ENCODE data around the gene GPALPP1.
"Not testable (repeated sequence)": the region's sequence is repeated elsewhere in the genome, so short reads cannot be mapped to it uniquely, and the experiment has no call there.

GPALPP1 gene

GRCh38 chr13:45063889-45064288 is 74.6 kb downstream of the GPALPP1 start:
- peaks cover 38% of the 10 kb centered on the region for H3K27me3 Mint-ChIP-seq (ENCODE audit: low read depth)
- not testable (repeated sequence) for H3K9me3 Mint-ChIP-seq

GRCh38 chr13:45064889-45065288 is 75.6 kb downstream of the GPALPP1 start:
- H3K9me3 Mint-ChIP-seq, result no peaks in the 10 kb centered on the region
- H3K4me1 Mint-ChIP-seq (ENCODE audit: low read depth), result peaks cover 2% of the 10 kb centered on the region
- H3K27ac Mint-ChIP-seq, result no peak overlapping the region
- H3K36me3 Mint-ChIP-seq (ENCODE audit: low read depth), result no peaks in the 10 kb centered on the region
- H3K27me3 Mint-ChIP-seq (ENCODE audit: low read depth), result peaks cover 37% of the 10 kb centered on the region
- no peak overlapping the region for H3K4me3 Mint-ChIP-seq

More at GRCh38 chr13:45063889-45064288, 74.6 kb downstream of the GPALPP1 start:
- not testable (repeated sequence) for H3K4me3 Mint-ChIP-seq; H3K27ac Mint-ChIP-seq; H3K4me1 Mint-ChIP-seq (ENCODE audit: low read depth); H3K36me3 Mint-ChIP-seq (ENCODE audit: low read depth)

DNA sequence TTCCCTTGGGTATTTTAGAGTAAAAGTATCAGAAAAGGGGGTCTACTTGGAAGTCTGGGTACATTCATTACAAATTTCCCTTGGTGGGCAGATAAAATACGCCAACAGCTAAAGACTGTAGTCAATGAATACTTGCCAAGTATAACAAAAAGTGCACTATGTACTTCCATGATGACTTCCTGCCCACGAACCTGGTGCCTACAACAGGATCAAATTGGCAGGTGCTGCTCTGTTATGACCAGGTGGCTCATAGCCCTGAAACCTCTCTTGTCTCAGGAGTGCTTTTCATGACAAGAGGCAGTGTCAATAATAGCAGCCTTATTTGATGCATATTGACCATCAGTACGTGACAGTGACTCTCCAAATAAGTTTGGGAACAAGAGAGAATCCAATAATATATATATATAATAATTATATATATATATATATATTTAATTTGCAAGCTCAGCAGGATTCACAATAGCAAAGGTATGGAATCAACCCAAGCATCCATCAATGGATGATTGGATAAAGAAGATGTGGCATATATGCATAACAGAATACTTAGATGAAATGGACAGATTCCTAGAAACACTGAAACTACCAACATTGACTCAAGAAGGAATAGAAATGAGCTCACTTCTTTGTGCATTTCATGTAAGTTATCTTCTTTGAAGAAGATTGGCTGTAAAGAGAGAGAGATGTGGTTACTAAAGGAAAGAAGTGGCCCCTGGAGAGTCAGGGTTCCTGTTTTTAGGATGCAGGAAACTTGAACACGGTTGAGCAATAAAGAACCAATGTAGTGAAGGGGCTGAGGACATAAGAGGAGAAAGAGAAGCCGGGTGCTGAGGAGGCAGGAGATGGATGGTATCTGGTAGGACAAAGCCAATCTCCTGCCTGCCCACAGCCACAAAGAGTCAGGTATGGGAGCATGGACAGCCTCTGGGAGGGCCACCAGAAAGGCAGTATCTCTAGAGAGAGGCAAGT is 79.0 kb downstream of the GPALPP1 start:
- Mint-ChIP-seq H3K4me1 (ENCODE audit: low read depth) (peaks cover 2% of the 10 kb centered on the region), H3K36me3 (ENCODE audit: low read depth) (no peaks in the 10 kb centered on the region), H3K27me3 (ENCODE audit: low read depth) (peaks cover 32% of the 10 kb centered on the region), H3K27ac (no peak overlapping the region), H3K9me3 (no peaks in the 10 kb centered on the region), H3K4me3 (no peak overlapping the region)

DNA sequence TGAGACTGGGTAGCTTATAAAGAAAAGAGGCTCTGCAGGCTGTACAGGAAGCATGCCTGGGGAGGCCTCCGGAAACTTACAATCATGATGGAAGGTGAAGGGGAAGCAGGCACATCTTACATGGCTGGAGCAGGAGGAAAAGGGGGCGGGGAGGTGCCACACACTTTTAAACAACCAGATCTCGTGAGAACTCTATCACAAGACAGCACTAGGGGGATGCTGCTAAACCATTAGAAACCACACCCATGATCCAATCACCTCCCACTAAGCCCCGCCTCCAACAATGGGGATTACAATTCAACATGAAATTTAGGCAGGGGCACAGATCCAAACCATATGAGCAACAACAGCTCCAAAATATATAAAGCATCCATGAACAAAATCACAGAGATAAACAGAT is 84.5 kb downstream of the GPALPP1 start:
- Mint-ChIP-seq H3K4me3 (no peak overlapping the region), H3K27ac (no peak overlapping the region), H3K4me1 (ENCODE audit: low read depth) (peaks cover under 1% of the 10 kb centered on the region), H3K27me3 (ENCODE audit: low read depth) (peaks cover 12% of the 10 kb centered on the region), H3K9me3 (no peaks in the 10 kb centered on the region), H3K36me3 (ENCODE audit: low read depth) (no peaks in the 10 kb centered on the region)

DNA sequence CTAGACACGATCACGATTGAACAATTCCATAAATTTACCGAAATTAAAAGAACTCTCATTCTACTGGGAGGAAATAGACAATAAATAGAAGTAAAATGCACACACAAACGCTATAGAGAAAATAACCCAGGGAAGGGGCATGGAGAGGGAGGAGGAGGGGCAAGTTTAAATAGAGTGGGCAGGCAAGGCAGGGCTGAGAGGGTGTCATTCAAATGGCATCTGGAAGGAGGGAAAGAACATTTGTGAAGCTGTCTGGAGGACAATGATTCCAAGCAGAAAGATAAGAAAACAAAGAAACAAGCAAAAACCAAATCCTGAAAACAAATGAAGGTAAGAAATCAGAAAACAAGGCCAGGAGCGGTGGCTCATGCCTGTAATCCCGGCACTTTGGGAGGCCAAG is 85.4 kb downstream of the GPALPP1 start:
- Mint-ChIP-seq H3K27ac (no peak overlapping the region), H3K36me3 (ENCODE audit: low read depth) (no peaks in the 10 kb centered on the region), H3K9me3 (no peaks in the 10 kb centered on the region), H3K4me1 (ENCODE audit: low read depth) (no peaks in the 10 kb centered on the region), H3K27me3 (ENCODE audit: low read depth) (peaks cover 15% of the 10 kb centered on the region), H3K4me3 (no peak overlapping the region)

DNA sequence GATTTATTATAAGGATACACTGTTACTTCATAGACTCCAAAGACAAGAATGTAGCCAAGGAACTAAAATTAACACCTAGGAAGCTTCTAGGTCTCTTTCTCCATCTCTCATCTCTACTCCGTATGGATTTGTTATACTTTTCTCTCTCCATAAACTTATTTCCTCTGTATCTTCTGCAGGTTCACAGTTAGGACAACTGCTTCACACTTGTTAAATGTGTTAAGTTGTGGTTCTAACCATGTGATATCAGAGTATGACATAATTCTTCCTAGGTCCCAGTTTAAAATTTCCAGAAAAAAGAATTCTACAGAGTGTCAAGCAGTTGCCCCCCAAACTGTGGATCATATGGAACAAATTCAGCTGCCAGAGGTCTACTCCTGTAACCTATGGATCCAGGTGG is 88.7 kb downstream of the GPALPP1 start:
- no peaks in the 10 kb centered on the region for H3K4me1 Mint-ChIP-seq (ENCODE audit: low read depth)
- H3K36me3 Mint-ChIP-seq (ENCODE audit: low read depth), result no peaks in the 10 kb centered on the region
- no peaks in the 10 kb centered on the region for H3K9me3 Mint-ChIP-seq
- peaks cover 26% of the 10 kb centered on the region for H3K27me3 Mint-ChIP-seq (ENCODE audit: low read depth)
- no peak overlapping the region for H3K4me3 Mint-ChIP-seq
- no peak overlapping the region for H3K27ac Mint-ChIP-seq

Data from T-helper 1 cell treated with Interleukin-12 subunit alpha and Interleukin-12 subunit beta and Interleukin-4 antibody, amounts not matched to agents 30 μg/mL and 1 μg/mL, for 36 hours (primary cell).